Activated naive CD4-positive, alpha-beta T cell treated with anti-CD3 and anti-CD28 coated beads for 36 hours (primary cell): ENCODE data around the gene PRAF2. TPM values are rescaled to one million over a fixed set of nuclear protein-coding genes. Genes with fewer than 3 reads are reported as not detected.

Experiments used
- CTCF ChIA-PET: fragments of 350-600 bp; sonication (Branson Sonifier 250); formaldehyde crosslinking; loops from one replicate; lab custom pipeline; 2021; ENCODE audit warnings: antibody characterized with exemption; lab: Charles Lee
- DNase-seq: peaks from one replicate; pipeline ENCODE4 v3.0.0-alpha.2; 2020
- H3K27ac Mint-ChIP-seq: one replicate; pipeline ENCODE4 v1.8.0; 2021; ENCODE audit warnings: mild to moderate bottlenecking, mixed read lengths
- H3K27me3 Mint-ChIP-seq: one replicate; pipeline ENCODE4 v1.8.0; 2021; ENCODE audit warnings: low read depth, mixed read lengths
- H3K36me3 Mint-ChIP-seq: one replicate; pipeline ENCODE4 v1.8.0; 2021; ENCODE audit warnings: low read depth, mixed read lengths
- H3K4me1 Mint-ChIP-seq: one replicate; pipeline ENCODE4 v1.8.0; 2021; ENCODE audit warnings: low read depth, mixed read lengths
- H3K4me3 Mint-ChIP-seq: one replicate; pipeline ENCODE4 v1.8.0; 2021; ENCODE audit warnings: mild to moderate bottlenecking, moderate library complexity, mixed read lengths
- H3K9me3 Mint-ChIP-seq: one replicate; pipeline ENCODE4 v1.8.0; 2021; ENCODE audit warnings: mixed read lengths
- intact Hi-C: fragments of 100-400 bp; cut with micrococcal nuclease; formaldehyde crosslinking; loops from one replicate; pipeline ENCODE4 v1.15.1; 2023
- total RNA-seq, 2 experiments: library from RNA; stranded (reverse); gene quantifications; one replicate each; pipeline ENCODE4 v1.2.3, GENCODE V29; 2021

PRAF2 gene
- total RNA-seq, 2 experiments from 2014 or later, result 14.5 to 14.8 TPM

DNA sequence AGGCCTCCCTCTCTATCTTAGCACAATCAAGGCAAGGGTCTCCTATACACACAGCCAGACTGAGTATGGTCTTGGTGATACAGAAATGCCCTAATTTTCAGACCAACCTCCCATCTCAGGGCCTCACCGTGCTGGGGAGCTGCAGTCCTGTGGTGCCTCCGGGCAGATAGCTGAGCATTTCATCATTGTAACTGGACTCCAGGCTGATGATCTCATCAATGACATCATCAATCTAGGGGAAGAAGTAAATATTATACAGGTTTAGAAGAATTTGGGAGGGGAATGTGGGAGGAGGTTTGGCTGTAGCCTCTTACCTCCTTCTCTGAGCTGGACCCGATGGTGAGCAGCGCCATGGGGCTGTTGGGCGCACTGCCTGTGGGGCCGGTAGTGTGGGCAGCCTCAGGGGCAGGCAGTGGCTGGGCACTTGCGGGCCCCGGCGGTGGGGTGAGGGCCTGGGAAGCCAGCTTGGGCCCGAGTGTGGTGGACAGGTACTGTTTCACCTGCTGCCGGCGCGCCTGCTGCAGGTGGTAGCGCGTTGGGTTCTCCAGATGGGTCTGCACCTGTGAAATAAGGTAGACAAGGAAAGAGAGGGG, 35.8 kb downstream of the PRAF2 start:
- peaks cover 23% of the 10 kb centered on the region for H3K36me3 Mint-ChIP-seq
- no peaks in the 10 kb centered on the region for H3K27me3 Mint-ChIP-seq
- H3K9me3 Mint-ChIP-seq, result no peaks in the 10 kb centered on the region
- no peak overlapping the region for H3K4me3 Mint-ChIP-seq
- peaks cover 28% of the 10 kb centered on the region for H3K4me1 Mint-ChIP-seq
- DNase-seq, result no peak
- H3K27ac Mint-ChIP-seq, result peak overlapping the region; percentile 50
- CTCF ChIA-PET, result interaction anchor here (1.0 kb wide), 1 partner anchor 145 kb away, joined by 3 read pairs; no protein-coding TSS in a partner anchor
- intact Hi-C loops, result no loop called here

DNA sequence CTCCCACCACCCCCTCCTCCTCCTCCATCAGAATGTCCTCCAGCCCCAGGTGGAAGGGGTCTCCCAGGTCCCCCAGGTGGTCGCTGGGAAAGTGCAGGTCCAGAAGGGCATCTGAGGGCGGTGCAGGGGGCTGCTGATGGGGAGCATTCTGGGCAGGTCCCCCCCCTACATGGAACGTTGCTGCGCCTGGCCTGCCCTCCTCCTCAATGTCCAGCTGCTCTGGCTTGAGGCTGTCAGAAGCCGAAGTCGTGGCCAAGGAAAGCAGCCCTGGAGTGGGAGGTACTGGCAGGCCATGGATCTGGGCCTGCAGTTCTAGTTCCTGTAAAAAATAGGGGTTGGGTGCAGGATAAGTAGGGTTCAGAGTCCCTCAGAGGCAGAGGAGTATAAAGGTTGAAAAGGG, 43.5 kb downstream of the PRAF2 start:
- H3K4me3 Mint-ChIP-seq, result no peak overlapping the region
- H3K36me3 Mint-ChIP-seq, result peaks cover 13% of the 10 kb centered on the region
- DNase-seq, result no peak
- no peaks in the 10 kb centered on the region for H3K4me1 Mint-ChIP-seq
- no peaks in the 10 kb centered on the region for H3K27me3 Mint-ChIP-seq
- CTCF ChIA-PET, result no interaction called here
- H3K27ac Mint-ChIP-seq, result no peak overlapping the region
- no peaks in the 10 kb centered on the region for H3K9me3 Mint-ChIP-seq
- intact Hi-C loops, result no loop called here

- CTCF ChIA-PET, result no interaction called here
- no peaks in the 10 kb centered on the region for H3K27me3 Mint-ChIP-seq
Observed at GRCh38 chrX:49029876-49030275, 43.9 kb downstream of the PRAF2 start.

More at GRCh38 chrX:49029876-49030275, 43.9 kb downstream of the PRAF2 start:
- Mint-ChIP-seq H3K9me3 (no peaks in the 10 kb centered on the region), H3K36me3 (peaks cover 13% of the 10 kb centered on the region), H3K27ac (no peak overlapping the region), H3K4me3 (no peak overlapping the region), H3K4me1 (no peaks in the 10 kb centered on the region)
- no peak for DNase-seq
- intact Hi-C loops, result no loop called here

Other genes with a start within 250 kb of the PRAF2 start
- gene ERAS, start 247.5 kb downstream of the PRAF2 start, total RNA-seq, result not detected
- 1 to 10 TPM; 1.7 to 1.9 TPM for gene PCSK1N, start 238.4 kb downstream of the PRAF2 start, total RNA-seq
- 10 to 100 TPM; 88.0 to 94.9 TPM for gene TIMM17B, start 176.2 kb downstream of the PRAF2 start, total RNA-seq
- gene PQBP1, start 176.1 kb downstream of the PRAF2 start, total RNA-seq, result 10 to 100 TPM; 86.8 to 94.5 TPM
- 10 to 100 TPM; 23.9 to 26.7 TPM for gene SLC35A2, start 162.4 kb downstream of the PRAF2 start, total RNA-seq
- 100 to 1,000 TPM; 634 to 648 TPM for gene PIM2, start 155.0 kb downstream of the PRAF2 start, total RNA-seq
- 10 to 100 TPM; 69.1 to 70.5 TPM for gene OTUD5, start 116.4 kb downstream of the PRAF2 start, total RNA-seq
- gene KCND1, start 102.2 kb downstream of the PRAF2 start, total RNA-seq, result 1 to 10 TPM; 2.1 to 2.7 TPM
- gene GRIPAP1, start 71.7 kb downstream of the PRAF2 start, total RNA-seq, result 10 to 100 TPM; 64.8 to 73.1 TPM
- gene TFE3, start 30.6 kb downstream of the PRAF2 start, total RNA-seq, result 10 to 100 TPM; 34.7 to 35.5 TPM
- 1 to 10 TPM; 2.1 to 2.2 TPM for gene CCDC120, start 15.0 kb downstream of the PRAF2 start, total RNA-seq
- gene WDR45, start 5.9 kb upstream of the PRAF2 start, total RNA-seq, result 10 to 100 TPM; 17.9 to 22.5 TPM
- gene GPKOW, start 49.7 kb upstream of the PRAF2 start, total RNA-seq, result 10 to 100 TPM; 18.6 to 19.9 TPM
- under 1 TPM; 0.25 to 0.26 TPM for gene MAGIX, start 88.8 kb upstream of the PRAF2 start, total RNA-seq
- 100 to 1,000 TPM; 143 to 145 TPM for gene PLP2, start 97.9 kb upstream of the PRAF2 start, total RNA-seq
- gene PRICKLE3, start 112.4 kb upstream of the PRAF2 start, total RNA-seq, result 1 to 10 TPM; 9.2 to 9.3 TPM
- 1 to 10 TPM; 2.5 to 2.6 TPM for gene SYP, start 126.2 kb upstream of the PRAF2 start, total RNA-seq
- gene CACNA1F, start 159.3 kb upstream of the PRAF2 start, total RNA-seq, result 1 to 10 TPM in 1 of 2 experiments, under 1 TPM in 1; 0.62 to 1.0 TPM
- gene CCDC22, start 161.5 kb upstream of the PRAF2 start, total RNA-seq, result 10 to 100 TPM; 16.4 to 18.5 TPM
- gene FOXP3, start 190.7 kb upstream of the PRAF2 start, total RNA-seq, result 1 to 10 TPM; 7.1 to 7.5 TPM
- gene PPP1R3F, start 195.8 kb upstream of the PRAF2 start, total RNA-seq, result 1 to 10 TPM; 2.4 to 3.4 TPM
- gene GAGE10, start 229.6 kb upstream of the PRAF2 start, total RNA-seq, result not detected
- gene GAGE12J, start 248.0 kb upstream of the PRAF2 start, total RNA-seq, result not detected